GM12872 (cell line): ENCODE measurements around the gene ARHGAP24.

Experiments used
- CTCF ChIP-seq: IDR thresholded peaks from 3 replicates; pipeline ENCODE4 v1.5.1; 2011; ENCODE audit warnings: low read depth, mild to moderate bottlenecking, low read length, moderate library complexity; ENCODE audit not compliant: insufficient read depth

Gene ARHGAP24

GRCh38 chr4:85474818-85475630, at the start of gene ARHGAP24:
Gene ARHGAP24 (plus strand): TSS chr4:85475150.
- TF ChIP-seq CTCF, result no peak

- no peak for TF ChIP-seq CTCF
These were observed 48.6 kb upstream of the ARHGAP24 start for GRCh38 chr4:85426366-85426765.

GRCh38 chr4:85427123-85427522, 47.8 kb upstream of the ARHGAP24 start:
- no peak for TF ChIP-seq CTCF

- no peak for TF ChIP-seq CTCF
These were observed 44.7 kb upstream of the ARHGAP24 start for GRCh38 chr4:85430226-85430625.

- no peak for TF ChIP-seq CTCF
These were observed 44.3 kb upstream of the ARHGAP24 start for GRCh38 chr4:85430697-85431096.

GRCh38 chr4:85431156-85431555, 43.8 kb upstream of the ARHGAP24 start:
- TF ChIP-seq CTCF, result no peak

- TF ChIP-seq CTCF, result no peak
These were observed 43.0 kb upstream of the ARHGAP24 start for GRCh38 chr4:85431881-85432485.
